Mesendoderm (in vitro differentiated cells): ENCODE data around the gene GALNS.

ENCODE experiments used
- DNase-seq: peaks from one replicate; pipeline ENCODE4 v3.0.0; 2013
- H2AK5ac ChIP-seq: 2 replicates; pipeline ENCODE4 v1.6.1; 2013; ENCODE audit warnings: low read length, inconsistent platforms
- H2BK120ac ChIP-seq: 2 replicates; pipeline ENCODE4 v1.6.1; 2013; ENCODE audit warnings: low read depth, mild to moderate bottlenecking, low read length, moderate library complexity, mixed read lengths
- H2BK15ac ChIP-seq: replicated peaks from 2 replicates; pipeline ENCODE4 v1.6.1; 2013; ENCODE audit warnings: low read depth, mild to moderate bottlenecking, moderate library complexity
- H2BK5ac ChIP-seq: 2 replicates; pipeline ENCODE4 v1.6.1; 2013; ENCODE audit warnings: low read length, inconsistent platforms
- H3K18ac ChIP-seq: 2 replicates; pipeline ENCODE4 v1.6.1; 2013; ENCODE audit warnings: mild to moderate bottlenecking, low read length, mixed read lengths
- H3K23ac ChIP-seq: one replicate; pipeline ENCODE4 v1.6.1; 2013; ENCODE audit warnings: low read length
- H3K27ac ChIP-seq: 2 replicates; pipeline ENCODE4 v1.5.1; 2013; ENCODE audit warnings: low read depth, mild to moderate bottlenecking, inconsistent platforms, low read length, moderate library complexity
- H3K27me3 ChIP-seq: 2 replicates; pipeline ENCODE4 v1.6.1; 2013; ENCODE audit warnings: low read length, control low read depth, mild to moderate bottlenecking, inconsistent platforms; ENCODE audit not compliant: insufficient read depth, poor library complexity
- H3K36me3 ChIP-seq: 2 replicates; pipeline ENCODE4 v1.6.1; 2013; ENCODE audit warnings: low read length, inconsistent platforms; ENCODE audit not compliant: control insufficient read depth, insufficient read depth
- H3K4ac ChIP-seq: one replicate; pipeline ENCODE4 v1.6.1; 2013; ENCODE audit warnings: low read depth, mild to moderate bottlenecking, low read length, moderate library complexity
- H3K4me1 ChIP-seq: 2 replicates; pipeline ENCODE4 v1.6.1; 2013; ENCODE audit warnings: low read depth, low read length, inconsistent platforms; ENCODE audit not compliant: control insufficient read depth
- H3K4me2 ChIP-seq: 2 replicates; pipeline ENCODE4 v1.6.1; 2013; ENCODE audit warnings: low read length
- H3K4me3 ChIP-seq: 2 replicates; pipeline ENCODE4 v1.5.1; 2013; ENCODE audit warnings: mild to moderate bottlenecking, low read length
- H3K56ac ChIP-seq: one replicate; pipeline ENCODE4 v1.6.1; 2013; ENCODE audit warnings: low read length
- H3K79me1 ChIP-seq: 2 replicates; pipeline ENCODE4 v1.6.1; 2013; ENCODE audit warnings: low read length, inconsistent platforms
- H3K79me2 ChIP-seq: 2 replicates; pipeline ENCODE4 v1.6.1; 2013; ENCODE audit warnings: mild to moderate bottlenecking, low read length; ENCODE audit not compliant: control insufficient read depth, insufficient read depth
- H3K9ac ChIP-seq: 2 replicates; pipeline ENCODE4 v1.6.1; 2013; ENCODE audit warnings: low read length, inconsistent platforms
- H4K5ac ChIP-seq: one replicate; pipeline ENCODE4 v1.6.1; 2013; ENCODE audit warnings: low read length
- H4K8ac ChIP-seq: one replicate; pipeline ENCODE4 v1.6.1; 2013; ENCODE audit warnings: low read depth, mild to moderate bottlenecking, control low read depth, low read length, moderate library complexity
- WGBS: extraction: QIAGEN DNeasy Blood & Tissue Kit; methylation state at CpG from one replicate; pipeline ENCODE4 v1.1.7; 2013; ENCODE audit warnings: low lambda C conversion rate, missing lambda C conversion rate; ENCODE audit not compliant: insufficient coverage; ENCODE audit errors: extremely low coverage; 5-methylcytosine and 5-hydroxymethylcytosine counted together

Gene GALNS

DNA sequence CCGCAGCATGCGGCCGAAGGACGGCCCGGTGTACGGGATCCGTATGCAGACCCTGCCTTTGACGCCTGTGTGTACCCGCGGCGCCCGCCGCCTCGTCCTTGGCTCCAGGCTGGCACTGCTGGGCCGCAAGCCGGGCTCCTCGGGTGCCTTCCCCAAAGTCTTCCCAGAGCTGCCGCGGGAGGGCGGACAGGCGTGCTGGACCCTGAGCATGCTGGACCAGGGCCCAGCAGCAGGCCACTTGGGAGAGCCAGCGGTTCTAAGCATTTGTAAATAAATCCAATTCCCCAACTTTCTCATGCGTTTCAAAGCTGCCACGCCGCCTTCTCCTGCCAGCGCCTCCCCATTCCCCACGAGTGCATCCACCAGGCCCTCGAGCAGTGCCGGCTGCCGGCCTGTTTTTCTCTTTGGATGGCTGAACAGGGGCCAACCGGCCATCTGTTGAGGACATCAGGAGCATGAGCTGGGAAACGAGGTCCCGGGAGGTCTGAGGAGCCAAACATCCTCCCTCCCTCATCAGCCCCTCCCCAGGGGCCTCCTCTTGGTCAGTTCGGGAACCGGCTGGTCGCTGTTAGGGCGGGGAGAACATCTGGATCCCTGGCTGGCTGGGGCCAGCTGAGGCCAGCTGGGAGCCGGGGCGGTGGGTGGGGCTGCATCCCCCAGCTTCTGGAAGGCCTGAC lies 30.2 kb upstream of the GALNS start:
- no peaks in the 10 kb centered on the region for H3K36me3 ChIP-seq
- no peaks in the 10 kb centered on the region for H3K79me1 ChIP-seq
- no peak overlapping the region for H4K5ac ChIP-seq
- no peak overlapping the region for H3K18ac ChIP-seq
- no peaks in the 10 kb centered on the region for H3K79me2 ChIP-seq
- no peak overlapping the region for H3K23ac ChIP-seq
- H3K27ac ChIP-seq = no peak overlapping the region
- H3K4me1 ChIP-seq = no peaks in the 10 kb centered on the region
- no peak for DNase-seq
- no peak overlapping the region for H3K4me3 ChIP-seq
- no peaks in the 10 kb centered on the region for H3K27me3 ChIP-seq
- H4K8ac ChIP-seq = no peak overlapping the region
- no peak overlapping the region for H3K56ac ChIP-seq
- no peak overlapping the region for H2BK15ac ChIP-seq
- no peak overlapping the region for H2BK5ac ChIP-seq
- no CpG with 5 or more reads among the region's 39 CpGs for WGBS
- no peak overlapping the region for H3K4ac ChIP-seq
- no peak overlapping the region for H3K4me2 ChIP-seq
- no peak overlapping the region for H2BK120ac ChIP-seq
- H2AK5ac ChIP-seq = no peak overlapping the region
- H3K9ac ChIP-seq = no peak overlapping the region

DNA sequence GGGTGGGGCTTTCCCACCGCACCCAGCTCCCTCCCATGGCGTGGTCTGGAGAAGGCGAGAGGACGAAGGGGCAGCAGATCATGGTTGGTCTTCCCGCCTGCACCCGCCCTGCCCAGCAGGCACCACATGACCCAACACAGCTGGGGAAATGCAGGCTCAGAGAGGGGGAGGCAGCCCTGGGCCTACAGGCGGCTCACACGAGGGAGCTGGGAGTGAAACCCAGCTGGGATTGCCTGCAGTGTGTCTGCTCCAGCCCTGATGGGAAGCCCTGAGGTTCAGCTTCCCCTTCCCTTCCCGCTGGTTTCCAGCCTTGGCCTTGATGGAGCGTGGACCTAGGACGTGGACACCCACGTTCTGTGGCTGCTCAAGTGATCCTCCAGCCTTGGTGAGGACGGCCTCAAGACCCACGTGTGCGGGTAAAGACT lies 29.7 kb upstream of the GALNS start:
- no CpG with 5 or more reads among the region's 15 CpGs for WGBS
- H3K27ac ChIP-seq = no peak overlapping the region

DNA sequence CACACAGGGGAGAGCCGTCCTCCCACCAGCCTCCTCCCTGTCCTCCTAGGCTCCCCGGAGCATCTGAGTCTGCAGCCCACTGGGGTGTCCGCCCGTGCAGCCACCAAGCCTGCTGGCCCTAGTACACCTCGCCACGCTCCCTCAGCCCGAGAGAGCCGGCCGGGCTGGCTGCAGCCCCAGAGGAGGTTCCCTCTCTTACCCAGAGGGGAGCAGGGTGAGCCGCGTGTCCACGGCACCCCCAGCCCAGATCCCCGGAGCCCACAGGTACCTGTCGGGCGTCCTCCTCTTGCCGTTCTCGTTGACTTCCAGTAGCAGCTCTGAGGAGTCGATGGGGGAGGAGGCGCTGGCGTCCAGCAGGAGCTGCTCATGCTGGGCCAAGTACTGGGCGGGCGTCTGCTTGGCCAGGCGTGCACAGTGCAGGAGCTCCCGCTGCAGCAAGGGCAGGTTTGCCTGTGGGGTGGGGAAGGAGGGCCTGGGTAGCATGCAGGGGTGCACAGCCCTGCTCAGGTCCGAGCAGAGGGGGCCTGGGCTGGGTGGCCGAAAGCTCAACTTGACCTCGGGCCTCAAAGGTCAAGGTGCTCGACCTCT lies 29.0 kb upstream of the GALNS start:
- Histone ChIP-seq H2BK5ac (no peak overlapping the region), H4K5ac (no peak overlapping the region), H3K4me1 (no peaks in the 10 kb centered on the region), H2BK120ac (no peak overlapping the region), H3K4ac (no peak overlapping the region), H3K79me1 (no peaks in the 10 kb centered on the region), H3K9ac (no peak overlapping the region), H3K18ac (no peak overlapping the region), H4K8ac (no peak overlapping the region), H3K4me2 (no peak overlapping the region), H3K36me3 (no peaks in the 10 kb centered on the region), H2BK15ac (no peak overlapping the region), H3K79me2 (no peaks in the 10 kb centered on the region), H3K27me3 (no peaks in the 10 kb centered on the region), H3K23ac (no peak overlapping the region), H2AK5ac (no peak overlapping the region), H3K56ac (no peak overlapping the region), H3K4me3 (no peak overlapping the region), H3K27ac (no peak overlapping the region)
- no peak for DNase-seq
- WGBS = no CpG with 5 or more reads among the region's 28 CpGs

More for the DNA sequence above, 29.7 kb upstream of the GALNS start:
- no peak overlapping the region for H3K4me3 ChIP-seq
- no peak overlapping the region for H3K18ac ChIP-seq
- H2AK5ac ChIP-seq = no peak overlapping the region
- no peak overlapping the region for H3K4ac ChIP-seq
- H3K4me2 ChIP-seq = no peak overlapping the region
- H3K27me3 ChIP-seq = no peaks in the 10 kb centered on the region
- no peak overlapping the region for H3K56ac ChIP-seq
- H3K23ac ChIP-seq = no peak overlapping the region
- H4K5ac ChIP-seq = no peak overlapping the region
- no peaks in the 10 kb centered on the region for H3K4me1 ChIP-seq
- H2BK5ac ChIP-seq = no peak overlapping the region
- no peak for DNase-seq
- H3K36me3 ChIP-seq = no peaks in the 10 kb centered on the region
- no peak overlapping the region for H4K8ac ChIP-seq
- no peaks in the 10 kb centered on the region for H3K79me2 ChIP-seq
- no peak overlapping the region for H2BK15ac ChIP-seq
- no peak overlapping the region for H3K9ac ChIP-seq
- no peak overlapping the region for H2BK120ac ChIP-seq
- no peaks in the 10 kb centered on the region for H3K79me1 ChIP-seq

DNA sequence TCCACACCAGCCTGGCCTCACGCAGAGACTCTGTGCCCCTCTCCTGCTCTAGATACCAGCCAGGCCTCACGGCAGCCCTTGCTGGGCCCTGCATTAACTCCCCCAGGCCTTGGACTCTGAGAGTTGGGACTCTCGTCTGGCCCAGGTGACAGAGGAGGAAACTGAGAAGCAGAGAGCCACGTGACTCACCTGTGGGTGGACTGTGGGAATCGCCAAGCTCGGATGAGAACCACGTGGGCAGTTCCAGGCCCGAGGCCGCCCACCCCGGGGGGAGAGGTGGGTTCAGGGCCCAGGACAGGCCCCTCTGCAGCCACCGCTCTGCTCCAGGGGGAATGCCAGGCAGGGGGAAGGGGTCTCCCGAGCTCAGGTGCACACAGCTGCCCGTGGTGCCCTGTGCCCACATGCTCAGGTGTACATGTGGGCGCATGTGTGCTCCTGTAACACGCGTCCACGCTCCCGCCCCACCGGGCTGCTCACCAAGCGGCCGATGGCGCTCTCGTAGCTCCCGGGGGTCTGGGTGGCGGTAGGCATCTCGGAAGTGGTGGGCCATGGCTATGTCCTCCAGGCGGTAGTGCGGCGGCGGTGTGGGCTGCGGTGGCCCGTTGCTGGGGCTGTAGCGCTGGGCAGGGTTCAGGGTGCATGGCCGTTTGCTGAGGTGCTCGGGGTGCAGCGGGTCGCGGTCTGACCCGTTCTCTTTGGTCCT lies 28.0 kb upstream of the GALNS start:
- no peak overlapping the region for H2BK15ac ChIP-seq
- no peak overlapping the region for H3K4me3 ChIP-seq
- no peak overlapping the region for H3K18ac ChIP-seq
- H2BK5ac ChIP-seq = no peak overlapping the region
- no peak overlapping the region for H3K4me2 ChIP-seq
- DNase-seq = no peak
- no peaks in the 10 kb centered on the region for H3K79me1 ChIP-seq
- H4K8ac ChIP-seq = no peak overlapping the region
- H3K79me2 ChIP-seq = no peaks in the 10 kb centered on the region
- H3K27me3 ChIP-seq = no peaks in the 10 kb centered on the region
- no peak overlapping the region for H2BK120ac ChIP-seq
- H3K4ac ChIP-seq = no peak overlapping the region
- H3K27ac ChIP-seq = no peak overlapping the region
- no peak overlapping the region for H2AK5ac ChIP-seq
- H3K36me3 ChIP-seq = no peaks in the 10 kb centered on the region
- H3K9ac ChIP-seq = no peak overlapping the region
- no CpG with 5 or more reads among the region's 39 CpGs for WGBS
- no peak overlapping the region for H3K56ac ChIP-seq
- no peak overlapping the region for H3K23ac ChIP-seq
- H4K5ac ChIP-seq = no peak overlapping the region
- H3K4me1 ChIP-seq = no peaks in the 10 kb centered on the region

DNA sequence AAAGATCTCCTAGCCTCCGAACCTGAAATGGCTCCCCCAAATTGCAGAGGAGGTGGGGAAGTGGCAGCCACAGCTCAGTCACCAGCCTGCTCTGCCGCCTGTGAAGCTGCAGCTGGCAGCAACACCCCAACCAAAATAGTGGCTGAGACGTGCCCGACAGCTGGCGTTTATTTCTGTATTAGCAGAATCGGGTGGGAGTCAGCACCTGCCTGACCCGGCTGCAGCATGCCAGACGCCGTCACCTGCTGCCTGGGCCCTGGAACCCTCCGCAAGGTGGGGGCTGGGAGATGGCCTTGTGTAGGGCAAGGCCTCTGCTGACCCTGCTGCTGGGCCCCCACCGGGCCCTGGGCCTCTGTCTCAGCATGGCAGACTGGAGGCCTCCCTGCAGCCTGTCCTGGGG lies 27.2 kb upstream of the GALNS start:
- Histone ChIP-seq H3K9ac (no peak overlapping the region), H4K5ac (no peak overlapping the region), H3K4me1 (no peaks in the 10 kb centered on the region), H3K27ac (no peak overlapping the region), H3K4ac (no peak overlapping the region), H3K36me3 (no peaks in the 10 kb centered on the region), H3K79me2 (no peaks in the 10 kb centered on the region), H2BK5ac (no peak overlapping the region), H3K23ac (no peak overlapping the region), H3K56ac (no peak overlapping the region), H2BK15ac (no peak overlapping the region), H2AK5ac (no peak overlapping the region), H3K18ac (no peak overlapping the region), H2BK120ac (no peak overlapping the region), H3K79me1 (no peaks in the 10 kb centered on the region), H3K4me3 (no peak overlapping the region), H3K4me2 (no peak overlapping the region), H3K27me3 (no peaks in the 10 kb centered on the region), H4K8ac (no peak overlapping the region)
- DNase-seq = no peak
- WGBS = no CpG with 5 or more reads among the region's 11 CpGs
